Spleen (tissue), 7 donors: ENCODE results near the gene RBM38.

Experiments used
- POLR2A ChIP-seq, 3 donors: fragments of 450-650 bp; IDR thresholded peaks; one replicate each; pipeline ENCODE4 v1.5.1; 2017; ENCODE audit warnings: antibody characterized with exemption in 3 of 3, mild to moderate bottlenecking in 1 of 3
- TF ChIP-seq, protein P1 (sequence below), 11 experiments: fragments of 200-600 bp in 7 of 11; fragments of 450-650 bp in 4 of 11; sonication (generic) in 4 of 11; IDR thresholded peaks in 8 of 11; conservative IDR thresholded peaks in 3 of 11; 1 replicate in 7 of 11; 2 replicates in 4 of 11; pipeline versions ENCODE4 v1.4.0 to v1.8.0; 2016 to 2021; ENCODE audit warnings: antibody characterized with exemption in 11 of 11, inconsistent platforms in 4 of 11, mild to moderate bottlenecking in 1 of 11
- donor health status: DM: no; HTN: no; CAD: no; lungs with moderate emphysema.
- donor health status: DM: no; HTN: no; CAD: no.
- donor health status: DM: no; HTN: no; CAD: no.

DNA sequence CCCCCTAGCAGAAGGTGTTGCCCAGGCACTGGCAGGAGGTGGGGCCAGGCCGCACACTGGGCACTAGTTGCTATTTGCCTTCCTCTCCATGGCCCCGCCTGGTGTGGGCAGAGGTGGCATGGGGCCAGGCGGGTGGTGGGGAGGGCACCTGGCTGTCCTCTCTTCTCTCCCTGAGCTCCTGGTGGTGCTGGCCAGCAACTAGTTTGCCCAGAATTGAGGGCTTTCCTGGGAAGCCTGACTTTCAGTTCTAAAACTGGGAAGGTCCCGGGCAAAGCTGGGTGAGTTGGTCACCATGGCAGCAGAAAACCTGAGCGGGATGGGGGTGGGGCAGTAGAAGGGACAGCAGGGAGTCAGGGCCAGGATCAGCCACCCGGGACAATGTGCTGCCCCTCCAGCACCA, 48.2 kb downstream of the RBM38 start:
- TF ChIP-seq POLR2A (IDR thresholded peaks at IDR 0.05) = no peak
- TF ChIP-seq, protein P1, sequence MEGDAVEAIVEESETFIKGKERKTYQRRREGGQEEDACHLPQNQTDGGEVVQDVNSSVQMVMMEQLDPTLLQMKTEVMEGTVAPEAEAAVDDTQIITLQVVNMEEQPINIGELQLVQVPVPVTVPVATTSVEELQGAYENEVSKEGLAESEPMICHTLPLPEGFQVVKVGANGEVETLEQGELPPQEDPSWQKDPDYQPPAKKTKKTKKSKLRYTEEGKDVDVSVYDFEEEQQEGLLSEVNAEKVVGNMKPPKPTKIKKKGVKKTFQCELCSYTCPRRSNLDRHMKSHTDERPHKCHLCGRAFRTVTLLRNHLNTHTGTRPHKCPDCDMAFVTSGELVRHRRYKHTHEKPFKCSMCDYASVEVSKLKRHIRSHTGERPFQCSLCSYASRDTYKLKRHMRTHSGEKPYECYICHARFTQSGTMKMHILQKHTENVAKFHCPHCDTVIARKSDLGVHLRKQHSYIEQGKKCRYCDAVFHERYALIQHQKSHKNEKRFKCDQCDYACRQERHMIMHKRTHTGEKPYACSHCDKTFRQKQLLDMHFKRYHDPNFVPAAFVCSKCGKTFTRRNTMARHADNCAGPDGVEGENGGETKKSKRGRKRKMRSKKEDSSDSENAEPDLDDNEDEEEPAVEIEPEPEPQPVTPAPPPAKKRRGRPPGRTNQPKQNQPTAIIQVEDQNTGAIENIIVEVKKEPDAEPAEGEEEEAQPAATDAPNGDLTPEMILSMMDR (IDR thresholded peaks at IDR 0.05 in 8 of 11, conservative IDR thresholded peaks at IDR 0.05 in 3 of 11) = no peak
